ENCODE results near the gene NUP133. TPM values are rescaled to one million over a fixed set of nuclear protein-coding genes. Genes with fewer than 3 reads are reported as not detected.
A peak's percentile ranks its signal among the peaks of the same experiment; 100 is the strongest.

NUP133 gene
- total RNA-seq, 1 donor from 2014 or later: 23.4 TPM

DNA sequence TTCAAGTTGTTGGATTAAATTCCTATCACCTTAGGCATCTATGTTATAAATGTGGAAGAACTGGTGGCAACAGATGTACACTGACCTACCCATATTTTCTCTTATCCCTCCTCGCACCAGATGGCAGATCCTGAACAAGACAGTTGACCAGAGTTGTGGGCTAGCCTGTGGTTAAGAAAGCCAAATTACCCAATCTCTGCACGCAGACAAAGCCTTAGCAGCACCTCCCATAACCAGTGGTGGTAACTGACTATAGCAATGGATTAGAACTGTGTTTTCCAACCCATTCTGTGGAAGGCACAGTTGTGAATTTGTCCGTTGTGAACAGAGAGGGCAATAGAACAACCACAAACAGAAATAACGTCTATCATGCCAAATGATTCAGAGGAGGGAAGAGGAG lies 29.8 kb upstream of the NUP133 start:
- DNase-seq (ENCODE audit: low read depth) (no peak), FAIRE-seq (peak; percentile 40)
- Histone ChIP-seq H3K27me3 (ENCODE audit: control insufficient read depth, insufficient read depth, low read length) (no peaks in the 10 kb centered on the region), H3K36me3 (ENCODE audit: control insufficient read depth, insufficient read depth, low read length) (peaks cover 4% of the 10 kb centered on the region), H3K4me3 (ENCODE audit: low read depth, low read length) (no peak overlapping the region)
- TF ChIP-seq, protein P1, sequence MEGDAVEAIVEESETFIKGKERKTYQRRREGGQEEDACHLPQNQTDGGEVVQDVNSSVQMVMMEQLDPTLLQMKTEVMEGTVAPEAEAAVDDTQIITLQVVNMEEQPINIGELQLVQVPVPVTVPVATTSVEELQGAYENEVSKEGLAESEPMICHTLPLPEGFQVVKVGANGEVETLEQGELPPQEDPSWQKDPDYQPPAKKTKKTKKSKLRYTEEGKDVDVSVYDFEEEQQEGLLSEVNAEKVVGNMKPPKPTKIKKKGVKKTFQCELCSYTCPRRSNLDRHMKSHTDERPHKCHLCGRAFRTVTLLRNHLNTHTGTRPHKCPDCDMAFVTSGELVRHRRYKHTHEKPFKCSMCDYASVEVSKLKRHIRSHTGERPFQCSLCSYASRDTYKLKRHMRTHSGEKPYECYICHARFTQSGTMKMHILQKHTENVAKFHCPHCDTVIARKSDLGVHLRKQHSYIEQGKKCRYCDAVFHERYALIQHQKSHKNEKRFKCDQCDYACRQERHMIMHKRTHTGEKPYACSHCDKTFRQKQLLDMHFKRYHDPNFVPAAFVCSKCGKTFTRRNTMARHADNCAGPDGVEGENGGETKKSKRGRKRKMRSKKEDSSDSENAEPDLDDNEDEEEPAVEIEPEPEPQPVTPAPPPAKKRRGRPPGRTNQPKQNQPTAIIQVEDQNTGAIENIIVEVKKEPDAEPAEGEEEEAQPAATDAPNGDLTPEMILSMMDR (IDR thresholded peaks at IDR 0.05; ENCODE audit: insufficient read depth, low read length, severe bottlenecking): no peak

GRCh38 chr1:229536982-229537381 lies 28.8 kb upstream of the NUP133 start:
- H3K27me3 ChIP-seq (ENCODE audit: control insufficient read depth, insufficient read depth, low read length): no peaks in the 10 kb centered on the region
- H3K36me3 ChIP-seq (ENCODE audit: control insufficient read depth, insufficient read depth, low read length): peaks cover 4% of the 10 kb centered on the region
- TF ChIP-seq, protein P1 (IDR thresholded peaks at IDR 0.05; ENCODE audit: insufficient read depth, low read length, severe bottlenecking): no peak
- H3K4me3 ChIP-seq (ENCODE audit: low read depth, low read length): no peak overlapping the region
- DNase-seq (ENCODE audit: low read depth): no peak
- no peak for FAIRE-seq

- no peaks in the 10 kb centered on the region for H3K27me3 ChIP-seq (ENCODE audit: control insufficient read depth, insufficient read depth, low read length)
- FAIRE-seq: no peak
- H3K4me3 ChIP-seq (ENCODE audit: low read depth, low read length): no peak overlapping the region
- DNase-seq (ENCODE audit: low read depth): no peak
- H3K36me3 ChIP-seq (ENCODE audit: control insufficient read depth, insufficient read depth, low read length): peaks cover 8% of the 10 kb centered on the region
- TF ChIP-seq, protein P1 (IDR thresholded peaks at IDR 0.05; ENCODE audit: insufficient read depth, low read length, severe bottlenecking): no peak
Measured at GRCh38 chr1:229535230-229535629, 27.1 kb upstream of the NUP133 start.

DNA sequence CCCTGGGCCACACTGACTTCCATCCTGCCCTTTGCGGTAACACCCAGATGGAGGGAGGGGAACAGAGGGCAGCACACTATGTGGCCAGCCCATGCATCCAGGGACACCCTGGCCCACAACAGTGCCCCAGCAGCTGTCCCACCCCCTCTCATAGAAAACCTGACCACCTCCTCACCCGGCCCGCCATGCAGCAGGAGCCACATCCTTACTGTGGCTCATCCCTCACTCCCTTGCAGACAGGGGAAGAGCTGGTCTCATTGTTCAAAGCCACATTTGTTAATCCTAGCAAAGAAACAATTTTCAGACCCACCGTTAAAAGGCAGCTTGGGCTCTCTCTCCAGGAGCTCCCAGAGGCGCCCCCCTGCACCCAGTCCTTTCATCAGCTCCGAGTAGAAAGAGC lies 23.2 kb upstream of the NUP133 start:
- H3K36me3 ChIP-seq (ENCODE audit: control insufficient read depth, insufficient read depth, low read length): peaks cover 11% of the 10 kb centered on the region
- TF ChIP-seq, protein P1 (IDR thresholded peaks at IDR 0.05; ENCODE audit: insufficient read depth, low read length, severe bottlenecking): no peak
- H3K4me3 ChIP-seq (ENCODE audit: low read depth, low read length): no peak overlapping the region
- no peak for DNase-seq (ENCODE audit: low read depth)
- FAIRE-seq: no peak
- no peaks in the 10 kb centered on the region for H3K27me3 ChIP-seq (ENCODE audit: control insufficient read depth, insufficient read depth, low read length)

DNA sequence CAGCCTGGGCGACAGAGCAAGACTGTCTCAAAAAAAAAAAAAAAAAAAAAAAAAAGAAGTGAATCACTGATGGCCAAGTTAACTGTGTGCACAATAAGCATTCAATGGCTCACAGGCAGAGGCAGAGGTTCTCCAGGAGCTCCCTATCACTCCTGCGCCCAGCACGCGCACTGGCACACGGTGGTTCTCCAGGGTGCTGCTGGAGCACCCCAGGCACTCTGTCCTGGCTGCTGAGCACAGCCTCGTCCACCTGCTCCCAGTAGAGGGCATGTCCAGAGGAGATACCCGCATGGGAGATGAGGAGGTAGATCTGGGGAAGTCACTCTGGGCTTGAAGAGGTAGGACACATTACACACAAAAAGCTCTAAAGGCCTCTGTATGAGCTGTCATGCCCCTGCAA lies 21.5 kb upstream of the NUP133 start:
- DNase-seq (ENCODE audit: low read depth): no peak

DNA sequence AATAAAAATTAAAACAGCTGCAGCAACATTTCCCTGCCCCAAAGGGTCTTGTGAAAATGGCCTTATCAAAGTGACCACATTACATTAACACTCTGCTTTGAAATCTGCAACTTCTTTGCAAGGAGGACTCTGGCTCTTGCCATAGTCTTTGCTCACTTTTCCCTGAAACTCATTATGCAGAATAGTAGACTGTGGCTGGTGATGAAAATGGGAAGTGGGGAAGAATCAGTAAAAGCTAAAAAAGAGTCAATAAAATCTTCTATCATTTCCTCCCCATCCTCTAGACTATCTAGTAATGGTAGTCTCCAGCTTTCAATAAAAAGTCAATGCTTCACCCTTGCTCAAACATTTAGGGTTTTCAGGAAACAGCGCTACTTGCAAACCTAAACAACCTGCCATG lies 18.6 kb upstream of the NUP133 start:
- Histone ChIP-seq H3K36me3 (ENCODE audit: control insufficient read depth, insufficient read depth, low read length) (peaks cover 11% of the 10 kb centered on the region), H3K4me3 (ENCODE audit: low read depth, low read length) (no peak overlapping the region), H3K27me3 (ENCODE audit: control insufficient read depth, insufficient read depth, low read length) (no peaks in the 10 kb centered on the region)
- no peak for FAIRE-seq
- no peak for DNase-seq (ENCODE audit: low read depth)
- TF ChIP-seq, protein P1 (IDR thresholded peaks at IDR 0.05; ENCODE audit: insufficient read depth, low read length, severe bottlenecking): no peak

More for the DNA sequence above, 21.5 kb upstream of the NUP133 start:
- Histone ChIP-seq H3K27me3 (ENCODE audit: control insufficient read depth, insufficient read depth, low read length) (no peaks in the 10 kb centered on the region), H3K36me3 (ENCODE audit: control insufficient read depth, insufficient read depth, low read length) (peaks cover 11% of the 10 kb centered on the region), H3K4me3 (ENCODE audit: low read depth, low read length) (no peak overlapping the region)
- TF ChIP-seq, protein P1 (IDR thresholded peaks at IDR 0.05; ENCODE audit: insufficient read depth, low read length, severe bottlenecking): no peak
- no peak for FAIRE-seq
